SK-N-SH (cell line): ENCODE data around the gene CIAO2A. TPM values are rescaled to one million over a fixed set of nuclear protein-coding genes. Genes with fewer than 3 reads are reported as not detected.
"Not testable (repeated sequence)": the region's sequence is repeated elsewhere in the genome, so short reads cannot be mapped to it uniquely, and the experiment has no call there.

Source experiments
- CTCF ChIA-PET: fragments of 300-600, 350-600 bp; formaldehyde crosslinking; extraction: SDS; loops from one replicate; lab custom pipeline; 2021; lab: Yijun Ruan, JAX
- POLR2A ChIA-PET: fragments of 350-600 bp; sonication (Branson Sonifier 250); formaldehyde crosslinking; extraction: SDS; loops from one replicate; lab custom pipeline; 2020; ENCODE audit warnings: antibody characterized with exemption, inconsistent platforms; lab: Yijun Ruan, JAX
- DNase-seq: peaks from one replicate; pipeline ENCODE4 v3.0.0; 2012
- H2AFZ ChIP-seq: fragments of 200-600 bp; sonication (generic); 2 replicates; pipeline ENCODE4 v1.8.1; 2016; ENCODE audit warnings: antibody characterized with exemption, mild to moderate bottlenecking, low read depth
- H3F3A ChIP-seq: fragments of 200-600 bp; sonication (generic); replicated peaks from 2 replicates; pipeline ENCODE3; 2016; ENCODE audit warnings: antibody characterized with exemption, mild to moderate bottlenecking; ENCODE audit not compliant: insufficient read depth
- H3K27ac ChIP-seq, 2 experiments: fragments of 200-500 bp in 1 of 2; fragments of 200-600 bp in 1 of 2; sonication (Bioruptor generic) in 1 of 2; sonication (generic), shearing (Covaris generic) in 1 of 2; 2 replicates each; pipeline versions ENCODE4 v1.5.1 to v1.6.1; 2014 to 2016; ENCODE audit warnings: low read depth in 2 of 2, inconsistent platforms in 1 of 2, low read length in 1 of 2, mild to moderate bottlenecking in 1 of 2, mixed read lengths in 1 of 2
- H3K27me3 ChIP-seq: fragments of 200-600 bp; sonication (generic), shearing (Covaris generic); 2 replicates; pipeline ENCODE4 v1.6.1; 2016; ENCODE audit warnings: mixed run types; ENCODE audit not compliant: insufficient read depth
- H3K36me3 ChIP-seq, 2 experiments: fragments of 200-500 bp in 1 of 2; fragments of 200-600 bp in 1 of 2; sonication (Bioruptor generic) in 1 of 2; sonication (generic) in 1 of 2; replicated peaks in 1 of 2; 2 replicates each; pipeline versions ENCODE3 to v1.5.1; 2014 to 2016; ENCODE audit warnings: low read length in 1 of 2, mild to moderate bottlenecking in 1 of 2; ENCODE audit not compliant: insufficient read depth in 2 of 2, control insufficient read depth in 1 of 2
- H3K4me1 ChIP-seq, 2 experiments: fragments of 200-500 bp in 1 of 2; fragments of 200-600 bp in 1 of 2; sonication (Bioruptor generic) in 1 of 2; sonication (generic), shearing (Covaris generic) in 1 of 2; 2 replicates each; pipeline versions ENCODE4 v1.5.1 to v1.6.1; 2014 to 2016; ENCODE audit warnings: low read depth in 1 of 2, low read length in 1 of 2, mixed run types in 1 of 2; ENCODE audit not compliant: insufficient read depth in 2 of 2, control insufficient read depth in 1 of 2
- H3K4me2 ChIP-seq: fragments of 200-600 bp; sonication (generic), shearing (Covaris generic); 2 replicates; pipeline ENCODE4 v1.6.1; 2017; ENCODE audit warnings: mixed run types
- H3K4me3 ChIP-seq, 2 experiments: fragments of 200-500 bp in 1 of 2; fragments of 200-600 bp in 1 of 2; sonication (Bioruptor generic) in 1 of 2; sonication (generic), shearing (Covaris generic) in 1 of 2; 2 replicates each; pipeline versions ENCODE4 v1.5.1 to v1.8.1; 2014 to 2016; ENCODE audit warnings: low read depth in 2 of 2, inconsistent platforms in 1 of 2, low read length in 1 of 2, mild to moderate bottlenecking in 1 of 2, mixed read lengths in 1 of 2, moderate library complexity in 1 of 2
- H3K79me2 ChIP-seq: fragments of 200-600 bp; sonication (generic); 2 replicates; pipeline ENCODE4 v1.8.1; 2017; ENCODE audit warnings: mild to moderate bottlenecking; ENCODE audit not compliant: insufficient read depth
- H3K9ac ChIP-seq: fragments of 200-600 bp; sonication (generic); 2 replicates; pipeline ENCODE4 v1.6.1; 2017; ENCODE audit warnings: mixed run types
- H3K9me2 ChIP-seq: fragments of 200-600 bp; sonication (generic); 2 replicates; pipeline ENCODE4 v1.6.1; 2017; ENCODE audit warnings: mixed run types
- H3K9me3 ChIP-seq: fragments of 200-600 bp; sonication (generic); 2 replicates; pipeline ENCODE4 v1.6.1; 2017; ENCODE audit warnings: mixed run types, mild to moderate bottlenecking, moderate library complexity
- H4K20me1 ChIP-seq: fragments of 200-600 bp; sonication (generic); 2 replicates; pipeline ENCODE4 v1.6.1; 2017; ENCODE audit warnings: mild to moderate bottlenecking, mixed run types; ENCODE audit not compliant: insufficient read depth
- EP300 ChIP-seq, 2 experiments: IDR thresholded peaks; 2 replicates each; pipeline versions ENCODE4 v1.4.0 to v1.6.1; 2012; ENCODE audit warnings: borderline replicate concordance in 1 of 2, low read depth in 1 of 2, low read length in 1 of 2
- EZH2phosphoT487 ChIP-seq: fragments of 200-600 bp; sonication (generic); IDR thresholded peaks from 2 replicates; pipeline ENCODE4 v1.6.1; 2017; ENCODE audit warnings: low read depth, mixed run types, mild to moderate bottlenecking, antibody characterized with exemption, moderate library complexity, borderline replicate concordance
- FOXJ3 ChIP-seq: sonication (generic); formaldehyde crosslinking; IDR thresholded peaks from 2 replicates; pipeline ENCODE4 v1.5.1; 2020; ENCODE audit warnings: mild to moderate bottlenecking, missing genetic modification reagents
- FOXM1 ChIP-seq: IDR thresholded peaks from 2 replicates; pipeline ENCODE4 v1.4.0; 2012; ENCODE audit warnings: low read depth, mild to moderate bottlenecking
- GABPA ChIP-seq: IDR thresholded peaks from 2 replicates; pipeline ENCODE4 v1.4.0; 2012; ENCODE audit warnings: low read depth, mild to moderate bottlenecking
- JUND ChIP-seq: IDR thresholded peaks from 2 replicates; pipeline ENCODE4 v1.4.0; 2012
- POLR2AphosphoS5 ChIP-seq: IDR thresholded peaks from 2 replicates; pipeline ENCODE4 v1.6.1; 2012; ENCODE audit warnings: low read depth, low read length
- RAD21 ChIP-seq: IDR thresholded peaks from 2 replicates; pipeline ENCODE4 v1.6.1; 2012; ENCODE audit warnings: mild to moderate bottlenecking, low read length
- RCOR1 ChIP-seq: fragments of 150-350 bp; IDR thresholded peaks from 2 replicates; pipeline ENCODE4 v1.6.1; 2017; ENCODE audit warnings: antibody characterized with exemption, low read length
- RFX5 ChIP-seq: IDR thresholded peaks from 2 replicates; pipeline ENCODE4 v1.6.1; 2012; ENCODE audit warnings: mild to moderate bottlenecking, improper control_type of control experiment, low read length
- RXRA ChIP-seq: IDR thresholded peaks from 2 replicates; pipeline ENCODE4 v1.4.0; 2012; ENCODE audit warnings: low read depth, mild to moderate bottlenecking, borderline replicate concordance
- SIN3A ChIP-seq: IDR thresholded peaks from 2 replicates; pipeline ENCODE4 v1.6.1; 2012; ENCODE audit warnings: low read depth, mild to moderate bottlenecking, low read length, moderate library complexity, borderline replicate concordance
- YY1 ChIP-seq: IDR thresholded peaks from 2 replicates; pipeline ENCODE4 v1.4.0; 2012; ENCODE audit warnings: low read depth, mild to moderate bottlenecking
- WGBS: methylation state at CpG from one replicate; pipeline ENCODE4 v1.1.6; 2017; ENCODE audit warnings: low lambda C conversion rate; 5-methylcytosine and 5-hydroxymethylcytosine counted together
- polyA plus RNA-seq, 3 experiments: library from polyadenylated mRNA; depleted of rRNA; stranded (reverse); fragments of >200 nt; gene quantifications; 2 replicates each; pipeline ENCODE4 v1.2.3, GENCODE V29; 2012
- TF ChIP-seq, protein P1 (sequence below): fragments of 150-350 bp; IDR thresholded peaks from 2 replicates; pipeline ENCODE4 v1.6.1; 2017; ENCODE audit warnings: antibody characterized with exemption, low read length, low read depth, borderline replicate concordance
- TF ChIP-seq, protein P2 (sequence below): IDR thresholded peaks from 2 replicates; pipeline ENCODE4 v1.4.0; 2012; ENCODE audit warnings: low read depth, borderline replicate concordance
- TF ChIP-seq, protein P3 (sequence below): IDR thresholded peaks from 2 replicates; pipeline ENCODE4; 2012
- TF ChIP-seq, protein P4 (sequence below): fragments of 200-600 bp; sonication (generic); IDR thresholded peaks from 2 replicates; pipeline ENCODE4 v1.6.1; 2017; ENCODE audit warnings: antibody characterized with exemption, mild to moderate bottlenecking, moderate library complexity
- TF ChIP-seq, protein P5 (sequence below): IDR thresholded peaks from 2 replicates; pipeline ENCODE4 v1.4.0; 2012; ENCODE audit warnings: low read depth

CIAO2A gene
- polyA plus RNA-seq, 1 of the 3 experiments (the other 2 are of a cell fraction) = 65.3 TPM

DNA sequence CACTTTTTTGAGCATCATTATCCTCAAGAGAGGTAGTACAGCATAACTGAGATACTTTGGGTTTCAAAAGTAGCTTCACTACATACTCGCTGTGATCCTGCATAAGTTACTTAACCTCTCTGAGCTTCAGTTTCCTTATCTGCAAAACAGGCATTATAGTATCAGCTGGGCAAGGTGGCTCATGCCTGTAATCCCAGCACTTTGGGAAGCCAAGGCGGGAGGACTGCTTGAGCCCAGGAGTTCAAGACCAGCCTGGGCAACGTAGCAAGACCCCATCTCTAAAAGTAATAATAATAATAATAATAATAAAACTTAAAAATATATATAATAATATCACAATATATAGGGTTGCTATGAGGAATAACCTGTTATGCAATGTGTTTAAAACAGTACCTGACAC, 10.9 kb downstream of the CIAO2A start (continued):
- TF ChIP-seq, protein P1, sequence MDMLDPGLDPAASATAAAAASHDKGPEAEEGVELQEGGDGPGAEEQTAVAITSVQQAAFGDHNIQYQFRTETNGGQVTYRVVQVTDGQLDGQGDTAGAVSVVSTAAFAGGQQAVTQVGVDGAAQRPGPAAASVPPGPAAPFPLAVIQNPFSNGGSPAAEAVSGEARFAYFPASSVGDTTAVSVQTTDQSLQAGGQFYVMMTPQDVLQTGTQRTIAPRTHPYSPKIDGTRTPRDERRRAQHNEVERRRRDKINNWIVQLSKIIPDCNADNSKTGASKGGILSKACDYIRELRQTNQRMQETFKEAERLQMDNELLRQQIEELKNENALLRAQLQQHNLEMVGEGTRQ = no peak

DNA sequence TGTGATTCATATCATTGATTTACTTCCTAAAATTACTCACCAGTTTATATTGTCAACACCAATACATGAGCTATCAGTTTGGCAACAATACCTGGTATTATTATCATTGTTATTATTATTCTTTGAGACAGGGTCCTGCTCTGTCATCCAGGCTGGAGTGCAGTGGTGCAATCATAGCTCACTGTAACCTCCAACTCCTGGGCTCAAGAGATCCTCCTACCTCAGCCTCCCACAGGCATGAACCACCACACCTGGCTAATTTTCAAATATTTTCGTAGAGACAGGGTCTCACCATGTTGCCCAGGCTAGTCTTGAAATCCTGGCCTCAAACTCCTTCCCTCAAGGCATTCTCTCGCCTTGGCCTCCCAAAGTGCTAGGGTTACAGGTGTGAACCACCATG, 20.1 kb downstream of the CIAO2A start:
- H3K27ac ChIP-seq, H3K4me3 ChIP-seq, H4K20me1 ChIP-seq, H2AFZ ChIP-seq, H3K79me2 ChIP-seq, H3K27me3 ChIP-seq, H3K9ac ChIP-seq, POLR2A ChIA-PET, H3K9me2 ChIP-seq, DNase-seq, H3K9me3 ChIP-seq, H3K4me2 ChIP-seq: not testable (repeated sequence)
- Histone ChIP-seq H3K36me3 (peaks cover 19 to 34% of the 10 kb centered on the region in 2 experiments), H3F3A (peaks cover 37% of the 10 kb centered on the region), H3K4me1 (peaks cover 0 to 14% of the 10 kb centered on the region in 2 experiments; a peak in 2 of 4 replicates)
- 94% methylated on average over 2 of the region's 2 CpGs for WGBS
- CTCF ChIA-PET = interaction anchor here (1.1 to 2.2 kb wide), 3 partner anchors 10 to 321 kb away, joined by 3 to 6 read pairs (median 4); no protein-coding TSS in a partner anchor

DNA sequence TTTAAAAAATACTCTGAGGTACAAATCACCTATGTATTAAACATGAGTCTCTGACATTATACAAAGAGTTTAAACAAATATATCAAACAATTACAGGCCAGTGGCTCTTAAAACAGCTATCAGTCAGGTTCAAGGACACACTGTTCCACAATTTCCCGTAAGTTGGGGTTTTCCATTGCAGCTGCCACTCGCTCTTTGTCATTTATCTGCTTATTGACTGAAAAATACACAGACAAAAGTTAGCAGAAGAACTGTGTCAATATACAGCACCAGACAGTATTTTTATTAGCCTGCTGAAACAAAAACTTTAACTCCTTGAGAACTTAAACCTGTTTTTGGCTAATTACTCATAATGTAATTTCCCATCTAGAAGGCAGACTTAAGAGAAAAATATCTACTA, 20.8 kb downstream of the CIAO2A start:
- no peak overlapping the region for H3K4me3 ChIP-seq
- H4K20me1 ChIP-seq = no peaks in the 10 kb centered on the region
- no peaks in the 10 kb centered on the region for H3K9me2 ChIP-seq
- H3K9me3 ChIP-seq = no peaks in the 10 kb centered on the region
- POLR2A ChIA-PET = no interaction called here
- H3K27me3 ChIP-seq = no peaks in the 10 kb centered on the region
- no peak for DNase-seq
- no peak overlapping the region for H3K9ac ChIP-seq
- H3K79me2 ChIP-seq = no peaks in the 10 kb centered on the region
- CTCF ChIA-PET = interaction anchor here (1.4 kb wide), 1 partner anchor 127 kb away, joined by 4 read pairs; no protein-coding TSS in a partner anchor
- peaks cover 14 to 32% of the 10 kb centered on the region in 2 experiments for H3K36me3 ChIP-seq
- H3K4me2 ChIP-seq = no peak overlapping the region
- no peak overlapping the region for H2AFZ ChIP-seq
- 100% methylated on average over 2 of the region's 2 CpGs for WGBS
- H3F3A ChIP-seq = peaks cover 37% of the 10 kb centered on the region
- no peak overlapping the region for H3K27ac ChIP-seq
- H3K4me1 ChIP-seq = peaks cover 0 to 14% of the 10 kb centered on the region in 2 experiments; a peak in 2 of 4 replicates
- TF ChIP-seq RCOR1 = no peak
- TF ChIP-seq, protein P2, sequence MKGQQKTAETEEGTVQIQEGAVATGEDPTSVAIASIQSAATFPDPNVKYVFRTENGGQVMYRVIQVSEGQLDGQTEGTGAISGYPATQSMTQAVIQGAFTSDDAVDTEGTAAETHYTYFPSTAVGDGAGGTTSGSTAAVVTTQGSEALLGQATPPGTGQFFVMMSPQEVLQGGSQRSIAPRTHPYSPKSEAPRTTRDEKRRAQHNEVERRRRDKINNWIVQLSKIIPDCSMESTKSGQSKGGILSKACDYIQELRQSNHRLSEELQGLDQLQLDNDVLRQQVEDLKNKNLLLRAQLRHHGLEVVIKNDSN = no peak
- TF ChIP-seq, protein P3, sequence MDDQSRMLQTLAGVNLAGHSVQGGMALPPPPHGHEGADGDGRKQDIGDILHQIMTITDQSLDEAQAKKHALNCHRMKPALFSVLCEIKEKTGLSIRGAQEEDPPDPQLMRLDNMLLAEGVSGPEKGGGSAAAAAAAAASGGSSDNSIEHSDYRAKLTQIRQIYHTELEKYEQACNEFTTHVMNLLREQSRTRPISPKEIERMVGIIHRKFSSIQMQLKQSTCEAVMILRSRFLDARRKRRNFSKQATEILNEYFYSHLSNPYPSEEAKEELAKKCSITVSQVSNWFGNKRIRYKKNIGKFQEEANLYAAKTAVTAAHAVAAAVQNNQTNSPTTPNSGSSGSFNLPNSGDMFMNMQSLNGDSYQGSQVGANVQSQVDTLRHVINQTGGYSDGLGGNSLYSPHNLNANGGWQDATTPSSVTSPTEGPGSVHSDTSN = no peak
- no peak for TF ChIP-seq RAD21
- TF ChIP-seq, protein P4, sequence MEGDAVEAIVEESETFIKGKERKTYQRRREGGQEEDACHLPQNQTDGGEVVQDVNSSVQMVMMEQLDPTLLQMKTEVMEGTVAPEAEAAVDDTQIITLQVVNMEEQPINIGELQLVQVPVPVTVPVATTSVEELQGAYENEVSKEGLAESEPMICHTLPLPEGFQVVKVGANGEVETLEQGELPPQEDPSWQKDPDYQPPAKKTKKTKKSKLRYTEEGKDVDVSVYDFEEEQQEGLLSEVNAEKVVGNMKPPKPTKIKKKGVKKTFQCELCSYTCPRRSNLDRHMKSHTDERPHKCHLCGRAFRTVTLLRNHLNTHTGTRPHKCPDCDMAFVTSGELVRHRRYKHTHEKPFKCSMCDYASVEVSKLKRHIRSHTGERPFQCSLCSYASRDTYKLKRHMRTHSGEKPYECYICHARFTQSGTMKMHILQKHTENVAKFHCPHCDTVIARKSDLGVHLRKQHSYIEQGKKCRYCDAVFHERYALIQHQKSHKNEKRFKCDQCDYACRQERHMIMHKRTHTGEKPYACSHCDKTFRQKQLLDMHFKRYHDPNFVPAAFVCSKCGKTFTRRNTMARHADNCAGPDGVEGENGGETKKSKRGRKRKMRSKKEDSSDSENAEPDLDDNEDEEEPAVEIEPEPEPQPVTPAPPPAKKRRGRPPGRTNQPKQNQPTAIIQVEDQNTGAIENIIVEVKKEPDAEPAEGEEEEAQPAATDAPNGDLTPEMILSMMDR = no peak
- no peak for TF ChIP-seq JUND
- TF ChIP-seq EZH2phosphoT487 = no peak
- no peak for TF ChIP-seq POLR2AphosphoS5
- TF ChIP-seq GABPA = no peak
- TF ChIP-seq FOXM1 = no peak
- TF ChIP-seq EP300 (IDR thresholded peaks at IDR 0.05; ENCODE audit: borderline replicate concordance in 1 of 2, low read depth in 1 of 2, low read length in 1 of 2) = no peak
- TF ChIP-seq, protein P1 = no peak
- no peak for TF ChIP-seq YY1
- TF ChIP-seq RXRA = no peak
- no peak for TF ChIP-seq FOXJ3 (CRISPR knock-in tag)
- TF ChIP-seq, protein P5, sequence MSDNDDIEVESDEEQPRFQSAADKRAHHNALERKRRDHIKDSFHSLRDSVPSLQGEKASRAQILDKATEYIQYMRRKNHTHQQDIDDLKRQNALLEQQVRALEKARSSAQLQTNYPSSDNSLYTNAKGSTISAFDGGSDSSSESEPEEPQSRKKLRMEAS = no peak
- no peak for TF ChIP-seq RFX5
- no peak for TF ChIP-seq SIN3A
